GM19240 (cell line): ENCODE results near the gene RBFA.

Source experiments
- DNase-seq: peaks from one replicate; pipeline ENCODE4 v3.0.0; 2011; ENCODE audit warnings: low spot score; ENCODE audit not compliant: insufficient read length

RBFA gene

DNA sequence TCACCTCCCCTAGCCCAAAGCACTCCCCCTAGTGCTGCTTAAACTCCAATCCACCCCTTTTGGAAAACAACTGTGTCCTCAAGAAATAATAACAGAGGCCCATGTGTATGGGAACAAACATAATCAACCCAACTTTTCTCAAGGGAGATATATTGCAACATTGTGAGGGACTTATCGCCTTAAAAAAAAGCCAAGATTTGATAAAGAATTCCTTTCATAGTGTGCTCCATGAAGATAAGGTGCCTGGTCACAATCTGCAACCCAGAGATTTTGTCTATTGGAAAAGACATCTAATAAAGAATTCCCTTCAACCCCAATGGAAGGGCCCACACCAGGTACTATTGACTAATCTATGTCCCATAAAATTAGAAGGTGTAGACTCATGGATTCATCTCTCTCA, 4.5 kb upstream of the RBFA start:
- DNase-seq: no peak

DNA sequence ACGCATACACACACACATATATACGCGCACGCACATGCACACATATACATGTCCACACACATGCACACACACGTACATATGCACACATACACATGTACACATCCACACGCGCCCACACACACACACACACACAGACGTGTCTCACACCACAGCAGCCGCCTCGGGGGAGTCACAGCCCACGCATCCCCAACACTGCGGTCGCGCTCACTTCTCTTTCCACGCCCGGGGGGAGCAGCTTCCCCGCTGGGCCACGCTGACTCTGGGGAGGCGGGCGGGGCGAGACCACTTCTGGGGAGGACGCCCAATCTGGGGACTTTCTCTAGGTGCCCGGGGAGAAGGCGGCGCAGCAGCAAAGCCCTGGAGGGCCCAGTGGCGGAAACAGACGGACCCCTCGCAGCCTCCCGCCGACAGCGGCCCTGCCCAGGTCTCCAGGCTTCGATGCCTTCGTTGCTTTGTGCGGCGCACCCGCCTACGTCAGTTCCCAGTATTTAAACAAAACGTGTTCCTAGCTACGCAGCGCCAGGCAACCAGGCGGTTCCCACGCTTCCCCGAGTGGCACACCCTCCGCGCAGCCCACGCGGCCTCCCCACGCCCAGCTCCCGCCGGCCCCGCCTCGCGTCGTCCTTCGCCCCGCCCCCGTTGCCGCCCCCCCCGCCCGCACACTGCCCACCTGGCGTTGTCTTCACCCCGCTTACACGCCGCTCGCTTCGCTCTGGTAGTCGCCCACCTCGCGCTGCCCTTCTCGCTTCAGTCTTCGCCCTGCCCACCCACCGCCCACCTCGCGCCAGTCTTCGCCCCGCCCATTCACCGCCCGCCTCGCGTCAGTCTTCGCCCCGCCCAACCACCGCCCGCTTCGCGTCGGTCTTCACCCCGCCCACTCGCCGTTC, 810 bp upstream of the RBFA start:
- DNase-seq: no peak

DNA sequence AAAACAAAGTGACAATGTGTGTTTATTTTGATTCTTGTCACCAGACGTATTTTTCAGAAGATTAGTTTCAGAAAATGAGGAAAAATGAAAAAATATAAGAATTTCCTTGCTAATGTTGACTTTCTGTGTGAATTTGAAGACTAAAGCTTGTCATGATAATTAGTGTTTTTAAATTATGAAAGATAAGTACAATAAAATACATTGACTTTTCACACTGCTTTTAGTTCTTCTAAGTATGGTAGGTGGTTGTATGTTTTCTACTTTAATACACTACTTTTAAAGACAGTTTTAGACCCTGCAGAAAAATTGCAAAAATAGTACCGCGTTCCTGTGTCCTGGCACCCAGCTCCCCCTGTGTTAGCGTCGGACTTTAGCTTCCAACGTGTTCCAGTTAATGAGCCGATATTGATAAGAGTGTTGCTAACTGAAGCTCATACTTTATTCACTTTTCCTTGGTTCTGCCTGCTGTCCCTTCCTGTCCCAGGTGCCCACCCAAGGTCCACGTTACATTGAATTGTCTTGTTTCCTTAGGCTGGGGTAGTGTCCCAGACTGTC, 695 bp downstream of the RBFA start:
- DNase-seq: no peak

DNA sequence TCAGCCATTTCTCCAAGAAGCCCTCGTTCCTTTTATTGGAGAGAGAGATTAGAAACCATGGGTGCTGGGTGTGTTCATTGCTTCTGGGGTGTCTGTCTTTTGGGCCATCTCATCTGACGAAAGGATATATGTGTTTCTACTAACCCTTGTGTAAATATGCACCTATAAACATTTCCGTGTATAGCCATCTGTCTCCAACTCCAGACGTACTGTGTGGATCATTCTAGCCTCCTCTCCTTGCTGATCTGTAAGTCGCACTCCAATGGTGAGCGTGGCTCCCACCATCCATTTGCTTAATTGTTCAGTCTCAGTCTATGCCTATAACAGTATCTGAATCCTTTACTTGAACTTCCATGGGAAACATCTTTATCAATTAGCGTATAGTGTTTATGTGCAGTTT, 1.8 kb downstream of the RBFA start:
- no peak for DNase-seq

DNA sequence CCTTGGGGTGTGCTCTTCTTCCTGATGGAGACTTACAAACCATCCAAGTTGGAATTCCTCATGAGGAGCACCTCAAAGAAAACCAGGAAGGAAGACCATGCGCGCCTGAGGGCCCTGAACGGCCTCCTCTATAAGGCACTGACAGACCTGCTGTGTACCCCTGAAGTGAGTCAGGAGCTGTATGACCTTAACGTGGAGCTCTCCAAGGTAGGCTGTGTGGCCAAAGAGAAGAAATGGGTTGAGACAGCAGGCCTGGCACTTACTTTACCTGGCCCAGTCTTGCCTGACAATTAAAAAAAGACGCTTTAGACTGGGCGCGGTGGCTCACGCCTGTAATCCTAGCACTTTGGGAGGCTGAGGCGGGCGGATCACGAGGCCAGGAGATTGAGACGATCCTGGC, 3.1 kb downstream of the RBFA start:
- no peak for DNase-seq

DNA sequence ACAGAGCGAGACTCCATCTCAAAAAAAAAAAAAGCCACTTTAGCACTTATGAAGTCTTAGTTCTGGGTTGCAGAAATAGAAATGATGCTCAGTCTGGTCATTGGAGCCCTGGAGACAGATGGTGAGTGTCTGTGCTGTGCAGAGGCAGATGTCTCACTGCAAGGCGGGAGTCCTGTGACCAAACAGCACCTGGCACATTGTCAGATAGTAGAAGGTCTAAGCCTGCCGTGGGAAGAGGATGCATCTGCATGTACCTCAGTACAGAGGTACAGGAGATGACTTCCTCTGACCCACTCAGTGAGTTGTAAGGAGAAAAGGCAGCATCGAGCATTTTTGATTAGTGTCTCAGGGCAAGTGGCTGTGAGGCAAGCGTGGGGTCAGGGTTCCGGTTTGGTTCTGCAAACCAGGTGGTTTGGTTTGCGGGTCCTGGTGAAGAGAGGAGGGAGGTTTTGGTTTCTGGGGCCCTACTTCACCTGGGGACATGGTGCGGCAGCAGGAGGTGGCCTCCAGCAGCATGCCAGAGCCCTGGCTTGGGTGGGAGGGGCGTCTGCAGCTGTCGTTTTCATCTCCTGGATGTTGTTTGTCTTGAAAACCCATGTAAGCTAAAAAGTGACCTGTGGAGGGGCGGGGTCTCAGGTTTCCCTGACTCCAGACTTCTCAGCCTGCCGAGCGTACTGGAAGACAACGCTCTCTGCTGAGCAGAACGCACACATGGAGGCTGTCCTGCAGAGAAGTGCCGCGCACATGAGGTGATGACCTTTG, 3.8 kb downstream of the RBFA start:
- DNase-seq: no peak

DNA sequence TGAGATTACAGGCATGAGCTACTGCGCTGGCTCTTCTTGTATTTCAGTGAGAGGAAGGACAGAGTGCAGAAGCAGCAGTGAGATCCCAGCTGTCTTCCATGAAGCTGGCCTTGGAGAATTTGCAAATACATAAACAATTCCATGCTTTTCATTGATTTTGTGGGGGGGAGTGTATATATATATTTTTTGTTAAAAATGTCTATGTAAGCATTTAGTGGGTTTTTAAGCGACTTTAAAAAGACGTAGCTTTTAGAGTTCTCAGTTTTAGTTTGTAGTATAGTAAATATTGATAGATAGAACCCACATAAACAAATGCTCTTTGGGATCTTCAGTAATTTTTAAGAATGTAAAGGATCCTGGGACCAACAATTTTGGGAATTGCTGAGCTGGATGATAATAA, 6.3 kb downstream of the RBFA start:
- DNase-seq: no peak

DNA sequence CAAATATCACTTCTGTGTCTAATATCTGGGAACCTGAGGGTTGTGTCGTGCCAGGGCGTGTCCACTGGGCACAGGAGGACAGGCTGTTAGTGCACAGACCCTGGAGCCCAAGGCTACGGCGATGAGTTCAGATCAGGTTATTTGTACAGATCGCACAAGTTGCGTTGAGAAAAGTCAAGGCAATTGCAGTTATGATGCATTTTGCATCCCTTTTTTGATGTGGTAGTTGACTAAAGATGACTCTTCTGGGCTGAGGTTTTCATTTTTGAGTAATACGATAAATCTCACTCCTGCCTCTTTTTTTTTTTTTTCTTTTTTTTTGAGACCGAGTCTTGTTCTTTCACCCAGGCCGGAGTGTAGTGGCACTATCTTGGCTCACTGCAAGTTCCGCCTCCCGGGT, 7.2 kb downstream of the RBFA start:
- DNase-seq: no peak

DNA sequence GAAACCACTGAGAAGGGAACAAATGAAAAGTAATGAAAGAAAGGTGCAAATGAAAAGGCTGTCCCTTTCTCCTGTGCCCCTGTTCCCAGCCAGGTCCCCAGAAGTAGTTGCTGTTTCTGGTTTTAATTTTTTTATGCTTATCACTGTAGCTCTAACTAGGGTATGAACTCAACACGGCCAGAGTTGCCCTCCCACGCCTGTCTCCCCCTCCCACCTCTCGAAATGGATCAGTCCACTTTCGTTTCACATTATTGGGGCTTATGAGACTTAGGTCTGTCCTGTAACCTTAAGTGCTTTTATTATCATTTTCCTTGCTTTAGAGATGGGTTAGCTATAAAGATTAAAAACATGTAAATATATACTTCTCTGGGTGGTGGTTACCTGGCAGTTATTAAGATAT, 8.6 kb downstream of the RBFA start:
- DNase-seq: no peak

DNA sequence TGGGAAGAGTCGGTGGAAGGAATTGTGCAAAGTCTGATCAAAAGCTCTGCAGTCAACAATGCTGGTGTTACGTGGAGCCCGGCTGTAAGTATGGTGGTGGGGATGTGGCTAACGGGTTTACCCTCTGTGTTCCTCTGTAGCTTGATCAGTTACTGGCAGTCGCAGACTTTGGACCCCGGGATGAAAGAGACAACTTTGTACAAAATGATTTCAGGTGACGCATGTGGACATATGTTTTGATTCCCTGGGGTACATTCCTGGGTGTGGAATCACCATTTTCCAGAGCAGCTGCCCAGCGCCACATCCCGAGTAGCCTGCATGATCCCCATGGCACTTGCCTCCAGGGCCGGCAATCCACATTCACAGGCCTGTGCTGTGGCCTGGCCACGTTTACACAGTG, 9.8 kb downstream of the RBFA start:
- DNase-seq: no peak

DNA sequence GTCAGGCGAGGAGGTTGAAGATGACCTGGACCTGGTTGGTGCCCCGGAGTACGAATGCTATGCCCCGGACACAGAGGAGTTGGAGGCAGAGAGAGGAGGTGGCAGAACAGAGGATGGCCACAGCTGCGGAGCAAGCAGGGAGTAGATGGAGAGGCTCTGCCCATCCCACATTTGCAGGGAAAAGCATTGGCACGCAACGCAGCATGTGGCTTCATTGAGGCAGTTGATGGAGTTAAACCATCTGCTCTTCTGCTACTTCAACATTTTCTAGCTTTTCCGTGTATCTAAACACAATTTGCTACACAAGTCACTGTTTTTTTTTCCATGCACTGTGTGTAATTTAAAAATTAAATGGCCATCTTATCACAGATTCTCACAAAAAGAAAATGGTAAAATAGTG, 11.8 kb downstream of the RBFA start:
- DNase-seq: no peak

DNA sequence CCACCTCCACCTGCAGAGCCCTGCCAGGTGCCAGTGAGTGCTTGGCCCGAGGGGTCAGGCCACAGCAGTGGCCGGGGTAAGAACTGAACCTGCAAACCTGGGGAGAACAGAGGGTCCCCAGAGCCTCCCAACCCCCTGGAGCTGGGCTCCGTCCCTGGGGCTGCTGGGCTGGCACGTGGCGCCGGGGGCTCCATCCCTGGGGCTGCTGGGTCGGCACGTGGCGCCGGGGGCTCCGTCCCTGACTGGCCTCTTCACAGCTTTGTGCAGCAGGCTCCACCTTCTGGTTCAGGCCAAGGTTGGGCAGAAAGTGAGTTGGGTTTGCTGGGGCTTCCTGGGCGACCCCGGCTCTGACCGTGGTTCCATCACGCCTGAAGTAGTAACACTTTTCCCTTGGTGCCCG, 12.2 kb downstream of the RBFA start:
- DNase-seq: no peak

DNA sequence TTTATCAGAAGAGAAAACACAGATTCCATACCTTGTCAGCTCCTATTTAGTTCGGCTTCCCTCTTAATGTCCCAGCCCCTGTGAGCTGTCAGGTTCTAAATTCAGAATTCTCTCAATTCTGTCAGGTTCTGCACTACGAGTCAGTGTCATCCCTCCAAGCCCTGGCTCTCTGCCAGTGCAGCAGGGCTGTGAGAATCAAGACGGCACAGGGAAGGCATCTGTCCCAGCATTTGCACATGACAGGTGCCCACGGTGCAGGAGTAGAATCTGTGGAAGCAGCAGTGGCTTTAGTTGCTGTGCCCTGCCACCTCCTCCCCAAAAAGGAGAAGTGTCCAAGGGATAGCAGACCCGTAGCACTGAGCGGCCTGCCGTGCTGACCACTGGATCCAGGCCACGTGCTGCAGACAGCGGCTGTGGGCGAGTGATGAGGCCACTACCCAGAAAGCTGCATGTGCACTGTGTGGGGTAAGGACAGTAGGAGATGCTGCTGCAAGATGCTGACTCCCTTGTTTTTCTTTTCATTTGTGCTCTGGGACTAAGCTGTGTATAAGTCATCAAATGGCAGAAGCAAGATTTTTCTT, 12.8 kb downstream of the RBFA start:
- no peak for DNase-seq

DNA sequence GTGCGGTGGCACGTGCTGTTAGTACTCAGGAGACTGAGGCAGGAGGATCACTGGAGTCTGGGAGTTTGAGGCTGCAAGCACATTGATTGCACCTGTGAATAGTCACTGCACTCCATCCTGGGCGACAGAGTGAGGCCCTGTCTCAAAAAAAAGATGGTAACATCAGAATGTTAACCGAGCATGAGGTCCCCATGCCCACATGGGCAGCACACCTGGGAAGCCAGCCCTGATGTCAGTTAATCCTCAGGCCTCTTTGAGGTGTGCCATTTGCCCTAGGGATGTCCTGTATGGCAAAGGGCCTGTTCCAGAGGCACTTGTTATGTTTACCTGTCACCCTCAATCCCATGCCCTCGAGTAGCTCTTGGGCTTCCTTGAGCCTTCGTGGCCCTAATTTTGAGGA, 16.6 kb downstream of the RBFA start:
- no peak for DNase-seq

DNA sequence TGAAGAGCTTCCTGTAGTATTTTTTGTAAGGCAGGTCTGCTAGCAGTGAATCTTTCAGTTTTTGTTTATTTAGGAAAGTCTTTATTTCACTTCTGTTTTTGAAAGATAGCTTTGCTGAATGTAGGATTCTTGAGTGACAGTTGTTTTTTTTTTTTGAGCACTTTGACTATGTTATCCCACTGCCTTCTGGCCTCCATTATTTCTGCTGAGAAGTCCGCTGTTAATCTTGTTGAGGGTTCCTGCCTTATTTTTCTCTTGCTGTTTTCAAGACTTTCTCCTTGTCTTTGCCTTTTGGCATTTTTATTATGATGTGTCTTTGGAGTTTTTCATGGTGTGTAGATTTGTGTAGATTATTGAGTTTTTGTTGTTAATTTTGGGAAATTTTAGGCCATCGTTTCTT, 21.9 kb downstream of the RBFA start:
- DNase-seq: no peak

DNA sequence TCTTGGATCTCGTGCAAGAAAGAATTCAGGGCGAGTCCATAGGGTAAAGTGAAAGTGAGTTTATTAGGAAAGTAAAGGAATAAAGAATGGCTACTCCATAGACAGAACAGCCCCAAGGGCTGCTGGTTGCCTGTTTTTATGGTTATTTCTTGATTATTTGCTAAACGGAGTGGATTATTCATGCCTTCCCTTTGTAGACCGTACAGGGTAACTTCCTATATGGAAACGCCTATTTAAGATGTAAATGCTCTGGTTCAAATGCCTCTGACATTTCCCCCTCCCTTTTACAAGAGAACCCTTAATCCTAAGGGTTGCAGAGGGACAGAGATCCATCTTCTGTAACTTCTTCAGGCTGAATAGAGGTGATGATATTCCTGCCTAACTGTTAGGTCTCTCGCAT, 25.7 kb downstream of the RBFA start:
- no peak for DNase-seq

DNA sequence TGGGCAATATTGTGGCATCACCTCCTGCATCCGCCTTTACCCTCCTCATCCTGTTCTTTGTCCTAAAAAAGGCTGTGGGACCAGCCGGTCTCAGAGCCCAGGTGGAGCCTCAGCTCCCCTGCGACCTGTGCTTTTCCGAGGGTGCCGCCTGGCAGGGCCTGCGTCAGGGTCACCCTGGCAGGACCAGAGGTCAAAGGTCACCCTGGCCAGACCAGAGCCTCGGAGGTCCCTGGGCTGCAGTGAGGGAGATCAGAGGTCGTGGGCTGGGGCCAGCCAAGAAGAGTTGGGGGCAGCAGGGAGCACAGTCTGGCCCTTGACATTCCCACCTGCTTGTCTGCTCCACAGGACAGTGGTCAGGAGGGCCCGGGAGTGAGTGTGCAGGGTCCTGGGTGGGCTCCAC, 31.5 kb downstream of the RBFA start:
- no peak for DNase-seq

DNA sequence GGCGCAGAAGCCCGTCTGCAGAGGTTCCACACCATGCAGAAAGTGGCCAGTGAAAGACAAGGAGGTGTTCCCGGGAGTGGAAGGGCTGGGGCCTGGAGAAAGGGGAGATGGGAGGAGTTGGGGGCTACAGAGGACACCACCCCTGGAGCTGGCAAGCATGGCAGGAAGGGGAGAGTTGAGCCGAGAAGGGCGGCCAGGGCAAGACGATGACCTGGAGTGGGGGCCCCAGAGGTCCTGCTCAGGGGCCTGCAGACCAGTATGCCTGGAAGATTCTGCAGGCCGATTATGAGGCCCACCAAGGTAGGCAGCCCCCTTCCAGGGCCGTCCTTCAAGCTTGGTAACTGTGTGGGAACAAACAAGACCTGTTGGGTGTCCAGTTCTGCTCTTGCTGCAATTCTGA, 33.1 kb downstream of the RBFA start:
- no peak for DNase-seq

DNA sequence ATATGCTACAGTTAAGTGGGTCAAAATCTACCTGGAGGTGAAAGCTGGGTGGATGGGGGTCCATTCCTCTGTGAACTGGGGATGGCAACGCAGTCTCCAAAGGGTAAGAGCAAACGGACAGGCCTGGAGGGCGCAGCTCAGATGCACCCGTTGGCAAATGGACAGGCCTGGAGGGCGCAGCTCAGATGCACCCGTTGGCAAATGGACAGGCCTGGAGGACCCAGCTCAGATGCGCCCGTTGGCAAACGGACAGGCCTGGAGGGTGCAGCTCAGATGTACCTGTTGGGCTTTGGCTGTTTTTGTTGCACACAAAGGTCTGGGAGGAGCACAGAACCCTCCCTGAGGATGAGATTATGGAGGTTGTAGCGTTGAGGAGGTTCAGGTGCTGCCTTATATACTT, 33.7 kb downstream of the RBFA start:
- no peak for DNase-seq

DNA sequence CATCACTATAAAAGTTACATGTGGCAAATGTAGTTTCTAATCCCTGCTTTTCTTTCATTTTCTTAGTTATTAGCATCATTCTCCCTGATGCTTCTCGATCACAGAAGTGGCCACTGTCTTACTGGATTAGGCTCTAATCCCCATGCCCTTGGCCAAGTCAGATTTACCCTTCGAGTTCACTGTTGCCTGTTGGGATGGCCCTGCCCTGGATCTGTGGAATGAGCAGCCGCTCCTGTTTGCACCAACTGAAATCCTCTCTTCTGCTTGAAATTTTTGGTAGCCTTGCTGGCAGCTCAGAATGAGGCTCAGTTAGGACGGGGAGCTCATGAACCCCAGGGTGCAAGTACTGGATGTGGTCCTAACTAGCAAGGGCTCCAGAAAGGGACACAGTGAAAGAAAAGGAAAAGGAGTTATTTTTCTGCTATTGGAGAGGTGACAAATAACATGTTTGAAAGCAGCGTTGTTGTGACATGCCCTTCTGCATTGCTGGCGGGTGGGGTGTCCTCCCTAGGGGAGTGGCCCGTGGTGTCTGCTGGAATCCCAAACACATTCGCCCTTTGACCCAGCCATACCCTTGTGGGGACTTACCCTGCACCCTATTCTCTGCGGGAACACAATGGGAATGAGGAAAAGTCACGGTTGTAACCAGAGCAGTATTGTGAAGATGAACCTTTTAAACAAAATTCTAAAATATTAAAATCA, 34.5 kb downstream of the RBFA start:
- DNase-seq: no peak

DNA sequence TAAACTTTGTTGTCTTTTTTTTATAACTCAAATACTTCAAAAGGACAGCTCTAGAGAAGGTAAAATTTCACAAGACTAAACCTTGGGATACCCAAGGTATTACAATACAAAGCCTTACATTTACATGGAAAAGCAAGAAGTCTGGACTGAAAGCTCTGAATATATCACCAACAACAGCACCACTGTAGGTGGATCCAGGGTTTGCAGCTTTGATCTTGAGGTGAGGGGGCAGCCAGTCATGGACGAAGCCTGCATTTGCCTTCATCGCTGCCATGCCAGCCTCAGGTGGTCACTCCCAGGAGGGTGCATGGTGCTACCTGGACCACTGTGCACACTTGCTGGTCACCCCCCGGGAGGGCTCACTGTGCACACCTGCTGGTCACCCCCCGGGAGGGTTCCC, 36.6 kb downstream of the RBFA start:
- DNase-seq: no peak

DNA sequence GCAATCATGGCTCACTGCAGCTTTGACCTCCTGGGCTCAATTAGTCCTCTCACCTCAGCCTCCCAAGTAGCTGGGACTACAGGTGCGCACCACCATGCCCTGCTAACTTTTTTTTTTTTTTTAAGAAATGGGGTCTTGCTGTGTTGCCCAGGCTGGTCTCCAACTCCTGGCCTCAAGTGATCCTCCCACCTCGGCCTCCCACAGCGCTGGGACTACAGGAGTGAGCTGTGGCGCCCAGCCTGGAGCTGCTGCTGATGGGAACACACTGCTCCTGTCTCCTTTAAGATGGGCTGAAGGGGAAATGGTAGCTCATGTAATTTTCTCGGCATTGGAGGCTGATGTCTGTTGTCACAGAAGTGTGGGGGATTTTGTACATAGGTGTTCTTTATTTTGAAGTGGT, 39.9 kb downstream of the RBFA start:
- no peak for DNase-seq
